ES-I3 (cell line): ENCODE data around the gene RALGAPA2.

Source experiments
- H3K36me3 ChIP-seq: 2 replicates; pipeline ENCODE4 v1.6.1; 2013; ENCODE audit warnings: mild to moderate bottlenecking, low read length, control low read depth, moderate library complexity; ENCODE audit not compliant: insufficient read depth
- H3K4me1 ChIP-seq: 2 replicates; pipeline ENCODE4 v1.6.1; 2013; ENCODE audit warnings: mild to moderate bottlenecking, control low read depth, low read length; ENCODE audit not compliant: insufficient read depth
- H3K9ac ChIP-seq: 2 replicates; pipeline ENCODE4 v1.6.1; 2013; ENCODE audit warnings: low read depth, mild to moderate bottlenecking, low read length, moderate library complexity
- H3K9me3 ChIP-seq: 2 replicates; pipeline ENCODE4 v1.6.1; 2013; ENCODE audit warnings: mild to moderate bottlenecking, low read length, moderate library complexity; ENCODE audit not compliant: control insufficient read depth, insufficient read depth

Gene RALGAPA2

DNA sequence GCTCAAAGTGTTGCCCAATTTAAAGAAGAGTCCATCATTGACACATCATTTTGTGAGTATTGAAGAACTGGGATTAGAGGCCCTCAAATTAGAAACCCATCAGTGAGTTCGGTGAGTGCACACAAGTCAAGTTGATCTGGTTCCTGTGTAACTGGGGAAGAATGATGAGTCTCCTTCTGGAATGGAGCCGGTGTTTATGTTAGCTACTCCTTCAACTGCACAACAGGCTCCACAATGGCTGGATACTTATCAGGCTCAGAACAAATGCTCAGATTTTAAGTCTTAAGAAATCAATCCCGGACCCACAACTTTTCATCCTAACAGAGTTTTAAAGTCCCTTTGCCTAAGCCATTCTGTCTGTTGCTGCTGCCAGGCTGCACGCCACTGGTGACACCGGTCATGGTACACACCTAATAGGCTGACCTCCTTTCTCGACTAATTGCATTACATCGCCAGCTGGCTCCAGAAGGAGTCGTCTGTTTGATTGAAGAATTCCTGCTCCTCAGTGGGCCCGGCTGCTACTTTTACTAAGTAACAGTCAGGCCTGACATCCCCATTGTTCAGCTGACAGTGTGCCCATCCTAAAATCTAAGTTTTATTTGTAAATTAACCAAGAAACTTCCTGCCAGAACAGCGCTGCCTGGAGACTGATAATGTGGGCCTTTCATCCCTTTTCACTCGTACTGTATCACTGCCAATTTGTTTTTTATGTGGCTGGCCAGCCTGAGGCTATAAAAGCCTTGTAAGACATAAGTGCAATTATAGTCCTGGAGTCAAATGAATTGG is 214.2 kb downstream of the RALGAPA2 start:
- H3K9ac ChIP-seq: no peak overlapping the region
- no peaks in the 10 kb centered on the region for H3K36me3 ChIP-seq

DNA sequence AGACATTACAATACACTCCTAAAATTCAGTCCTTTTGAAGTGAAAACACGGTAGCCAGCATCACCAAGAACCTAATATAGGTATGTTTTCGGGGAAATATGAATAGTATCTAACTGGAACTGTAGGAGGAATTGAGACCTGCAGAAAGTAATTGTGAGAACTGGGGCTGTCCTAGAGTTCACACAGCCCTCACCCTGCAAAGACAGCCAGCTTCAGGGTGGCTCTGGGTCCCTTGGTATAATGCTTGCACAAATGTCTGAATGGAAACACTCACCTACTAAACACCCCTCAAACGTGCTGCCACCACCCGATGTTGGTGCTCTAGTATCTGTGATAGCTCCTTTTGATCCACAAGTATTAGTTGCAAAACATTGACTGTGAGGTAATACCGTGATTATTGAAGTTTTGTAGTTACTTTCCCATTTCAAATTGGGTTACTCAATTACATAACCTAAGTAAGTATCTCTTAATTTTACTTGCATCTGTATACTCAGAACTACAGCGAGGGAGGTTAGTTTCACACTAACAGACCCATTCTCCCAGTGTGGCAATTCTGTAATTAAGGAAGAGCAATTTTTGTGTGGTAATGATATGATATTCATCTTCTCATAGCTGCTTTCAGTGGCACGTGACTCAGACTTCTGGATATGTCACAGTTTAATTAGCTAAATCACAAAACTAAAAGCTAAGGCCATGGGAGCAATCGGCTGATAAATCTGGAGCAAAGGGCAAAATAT is 215.0 kb downstream of the RALGAPA2 start:
- Histone ChIP-seq H3K36me3 (no peaks in the 10 kb centered on the region), H3K9me3 (no peaks in the 10 kb centered on the region), H3K9ac (no peak overlapping the region), H3K4me1 (peaks cover 8% of the 10 kb centered on the region)

More for the DNA sequence above, 214.2 kb downstream of the RALGAPA2 start:
- no peaks in the 10 kb centered on the region for H3K9me3 ChIP-seq
- no peaks in the 10 kb centered on the region; the same call in 1 of the 2 replicates for H3K4me1 ChIP-seq

DNA sequence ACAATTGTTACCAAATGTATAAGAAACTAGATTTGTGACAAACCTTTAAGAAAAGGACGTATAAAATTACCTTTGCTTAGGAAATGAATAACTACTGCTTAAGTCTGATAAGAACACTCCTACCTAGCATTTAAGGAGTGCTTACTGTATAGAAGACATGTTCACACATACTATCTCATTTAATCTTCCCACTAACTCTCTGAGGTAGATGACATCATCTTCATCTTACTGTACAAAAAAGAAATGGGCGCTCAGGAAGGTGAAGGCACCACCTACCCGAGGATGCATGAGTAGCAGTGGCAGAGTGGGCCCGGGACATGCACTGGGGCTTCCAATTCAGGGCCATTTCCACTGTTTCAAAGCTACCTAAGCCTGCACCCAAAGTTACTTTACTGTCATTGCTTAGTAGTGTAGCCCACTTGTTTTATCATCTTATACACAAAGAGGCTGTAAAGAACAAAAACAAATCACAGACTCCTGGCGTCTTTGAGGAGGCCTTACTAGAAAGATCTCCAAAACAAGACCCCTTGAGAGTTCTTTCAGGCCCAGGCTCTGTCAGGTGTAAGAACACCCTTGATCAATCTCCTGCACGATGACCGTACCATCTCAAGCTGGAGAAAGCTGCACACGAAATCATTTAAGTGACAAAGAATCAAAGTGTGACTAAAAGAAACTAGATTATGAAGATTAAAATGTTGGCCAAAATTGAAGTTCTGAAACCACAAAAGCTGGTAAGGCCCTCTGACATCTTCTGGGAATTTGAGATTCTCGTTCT is 216.5 kb downstream of the RALGAPA2 start:
- no peaks in the 10 kb centered on the region for H3K9me3 ChIP-seq
- H3K9ac ChIP-seq: no peak overlapping the region
- peaks cover 18% of the 10 kb centered on the region for H3K4me1 ChIP-seq

DNA sequence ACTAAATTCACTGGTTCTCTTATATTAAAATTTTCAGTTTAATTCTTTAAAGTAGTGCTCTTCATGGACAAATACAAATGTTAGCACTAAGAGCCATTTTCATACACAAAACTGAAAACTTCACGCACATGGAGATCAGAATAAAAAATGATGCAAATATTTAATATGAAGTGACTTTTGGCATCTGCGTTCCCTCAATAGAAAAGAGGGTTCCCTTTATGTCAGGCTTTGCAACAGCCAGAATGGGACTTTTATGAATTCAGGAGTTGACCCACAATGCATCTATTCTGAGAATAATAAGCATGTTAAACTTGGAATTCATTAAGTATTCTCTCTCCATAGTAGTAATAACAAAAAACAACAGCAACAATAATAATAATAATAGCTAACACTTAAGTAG is 218.7 kb downstream of the RALGAPA2 start:
- H3K36me3 ChIP-seq: no peaks in the 10 kb centered on the region
- no peak overlapping the region for H3K9ac ChIP-seq
- H3K4me1 ChIP-seq: peaks cover 19% of the 10 kb centered on the region
- H3K9me3 ChIP-seq: no peaks in the 10 kb centered on the region

More for the DNA sequence above, 216.5 kb downstream of the RALGAPA2 start:
- H3K36me3 ChIP-seq: no peaks in the 10 kb centered on the region

DNA sequence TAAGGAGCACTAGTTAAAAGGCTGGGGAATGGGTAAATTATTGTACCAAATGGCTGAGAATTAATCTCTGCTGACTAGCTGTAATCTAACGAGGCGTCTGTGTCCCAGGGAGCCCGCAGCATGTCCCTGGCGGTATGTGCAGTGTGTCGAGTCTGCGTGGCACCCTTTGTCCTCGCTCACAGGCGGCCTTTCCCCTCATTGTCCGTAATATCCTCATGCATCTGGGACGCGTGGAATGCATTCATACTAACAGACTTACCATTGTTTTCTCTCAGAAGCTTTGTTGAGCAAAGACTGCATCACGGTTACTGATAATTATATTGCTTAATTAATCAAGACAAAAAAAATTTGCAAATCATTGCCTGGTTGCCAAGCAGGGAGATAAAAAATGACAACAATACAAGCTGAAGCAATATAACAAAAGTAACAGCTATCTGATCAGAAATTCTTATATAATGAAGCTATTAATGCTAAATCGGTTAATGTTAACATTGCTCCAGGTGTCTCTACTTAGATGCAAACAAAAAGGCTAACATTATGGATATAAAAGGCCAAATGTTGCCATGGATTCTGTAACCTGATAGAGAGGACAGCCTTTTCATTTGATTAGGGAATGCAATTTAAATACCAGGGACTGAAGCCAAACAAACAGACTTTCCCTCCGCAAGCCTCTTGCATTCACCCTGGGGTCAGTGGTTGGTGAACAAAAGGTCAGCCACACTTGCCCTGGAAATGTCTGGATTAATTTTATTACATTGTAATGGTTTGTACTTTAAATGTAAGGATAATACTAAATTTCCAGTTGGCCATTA is 219.7 kb downstream of the RALGAPA2 start:
- Histone ChIP-seq H3K4me1 (peaks cover 19% of the 10 kb centered on the region), H3K36me3 (no peaks in the 10 kb centered on the region), H3K9me3 (no peaks in the 10 kb centered on the region), H3K9ac (no peak overlapping the region)

DNA sequence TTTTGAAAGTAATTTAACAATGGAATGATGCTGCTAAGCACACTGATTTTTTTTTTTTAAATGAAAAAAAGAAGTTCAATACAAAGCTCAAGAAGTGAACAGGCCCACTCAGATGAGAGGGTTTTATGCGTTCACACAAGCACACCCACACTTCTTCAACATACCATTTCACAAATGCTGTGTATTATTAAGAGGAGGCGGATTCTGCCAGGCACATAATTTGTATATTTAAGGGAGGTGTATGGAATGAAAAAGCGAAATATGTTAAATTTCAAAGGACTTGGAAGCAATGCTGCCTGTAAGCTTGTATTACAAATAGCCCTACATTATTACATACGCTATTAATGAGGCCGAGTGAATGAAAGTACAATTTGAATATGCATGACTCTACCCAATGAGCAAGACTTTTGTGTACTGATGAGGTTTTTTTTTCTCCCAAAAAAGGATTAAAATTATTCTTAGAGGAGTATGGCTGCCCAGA is 220.6 kb downstream of the RALGAPA2 start:
- peaks cover 19% of the 10 kb centered on the region for H3K4me1 ChIP-seq
- H3K9me3 ChIP-seq: no peaks in the 10 kb centered on the region
- H3K36me3 ChIP-seq: no peaks in the 10 kb centered on the region
- no peak overlapping the region for H3K9ac ChIP-seq

DNA sequence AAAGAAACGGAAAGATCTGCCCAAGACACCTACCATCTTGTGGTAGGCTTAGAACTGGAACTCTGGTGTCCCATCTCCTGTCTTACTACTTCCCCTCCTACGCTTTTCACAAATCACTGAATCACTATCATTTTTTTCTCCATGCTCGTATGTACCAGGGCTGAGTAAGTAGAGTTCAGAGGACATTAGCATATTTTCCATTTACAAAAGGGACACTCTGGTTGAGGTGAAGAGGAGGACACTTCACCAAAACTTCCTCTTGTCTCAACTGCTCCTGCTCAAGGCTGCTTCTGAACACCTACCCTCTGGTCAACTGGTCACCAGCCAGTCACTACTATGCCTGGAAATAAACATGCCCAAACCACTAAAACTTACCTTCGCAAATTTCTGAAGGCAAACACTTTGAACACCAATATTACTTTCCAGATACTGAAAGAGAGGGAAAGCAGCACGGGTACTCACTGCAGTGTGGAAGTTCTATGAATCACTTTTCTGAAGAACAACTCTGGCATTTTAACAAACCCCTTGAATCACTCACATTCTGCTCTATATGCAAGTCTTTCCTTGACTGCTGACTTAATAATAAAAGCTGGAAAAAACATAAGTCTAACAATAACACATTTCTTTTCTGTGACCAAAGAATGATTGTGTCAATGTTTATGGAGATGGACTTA is 221.2 kb downstream of the RALGAPA2 start:
- no peaks in the 10 kb centered on the region for H3K9me3 ChIP-seq
- H3K9ac ChIP-seq: no peak overlapping the region
- H3K36me3 ChIP-seq: no peaks in the 10 kb centered on the region
- peaks cover 19% of the 10 kb centered on the region for H3K4me1 ChIP-seq

DNA sequence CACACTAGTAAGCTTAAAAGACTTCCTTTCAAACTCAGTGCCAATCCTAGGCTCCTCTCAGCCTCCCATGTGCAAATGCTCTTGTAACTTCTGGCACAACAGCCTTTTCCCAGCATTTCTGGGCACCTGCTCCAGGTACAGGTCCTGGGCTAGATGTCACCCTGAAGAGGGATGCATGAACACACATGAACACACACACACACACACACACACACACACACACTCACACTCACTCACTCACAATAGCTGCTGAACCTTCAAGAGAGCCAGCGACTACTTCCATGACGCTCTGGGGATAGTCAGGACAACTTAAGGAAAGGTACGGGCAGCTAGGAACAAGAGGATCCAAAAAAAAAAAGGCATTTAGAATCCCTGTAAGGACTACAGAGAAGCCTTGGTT is 221.8 kb downstream of the RALGAPA2 start:
- no peaks in the 10 kb centered on the region for H3K36me3 ChIP-seq
- no peak overlapping the region for H3K9ac ChIP-seq
- H3K4me1 ChIP-seq: peaks cover 19% of the 10 kb centered on the region

DNA sequence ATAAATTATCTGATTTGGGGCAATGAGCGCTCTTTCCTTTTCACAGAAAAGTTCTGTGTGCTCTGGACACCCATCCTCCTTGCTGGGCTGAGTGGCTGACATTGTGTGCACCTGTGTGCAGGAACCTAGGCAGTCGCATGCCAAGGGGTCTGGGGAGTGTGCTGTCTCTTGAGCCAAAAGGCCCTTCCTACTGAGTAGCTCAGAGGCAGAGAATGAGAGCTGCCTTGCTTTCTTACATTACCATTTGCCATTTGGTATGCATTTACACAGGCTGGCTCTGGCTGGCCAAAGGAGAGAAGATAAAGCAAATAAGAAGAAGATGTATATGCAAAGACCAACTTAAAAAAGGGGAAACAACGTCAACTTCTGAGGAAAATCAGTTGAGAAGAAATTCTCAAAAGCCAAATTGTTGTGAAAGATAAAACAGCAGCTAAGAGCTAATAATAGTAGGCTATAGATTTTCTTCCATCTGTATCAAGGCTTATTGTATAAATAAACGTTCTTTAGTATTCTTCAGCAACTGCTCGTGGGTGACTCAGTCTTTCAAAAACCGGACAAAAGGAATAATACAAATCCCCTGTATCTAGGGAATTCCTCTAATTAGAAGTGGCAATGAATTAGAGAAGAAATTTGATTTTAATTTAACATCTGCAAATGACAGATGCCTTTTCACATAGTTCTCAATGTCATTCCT is 222.6 kb downstream of the RALGAPA2 start:
- H3K4me1 ChIP-seq: peaks cover 19% of the 10 kb centered on the region
- H3K9me3 ChIP-seq: no peaks in the 10 kb centered on the region
- H3K36me3 ChIP-seq: no peaks in the 10 kb centered on the region
- no peak overlapping the region for H3K9ac ChIP-seq

More for the DNA sequence above, 221.8 kb downstream of the RALGAPA2 start:
- no peaks in the 10 kb centered on the region for H3K9me3 ChIP-seq

DNA sequence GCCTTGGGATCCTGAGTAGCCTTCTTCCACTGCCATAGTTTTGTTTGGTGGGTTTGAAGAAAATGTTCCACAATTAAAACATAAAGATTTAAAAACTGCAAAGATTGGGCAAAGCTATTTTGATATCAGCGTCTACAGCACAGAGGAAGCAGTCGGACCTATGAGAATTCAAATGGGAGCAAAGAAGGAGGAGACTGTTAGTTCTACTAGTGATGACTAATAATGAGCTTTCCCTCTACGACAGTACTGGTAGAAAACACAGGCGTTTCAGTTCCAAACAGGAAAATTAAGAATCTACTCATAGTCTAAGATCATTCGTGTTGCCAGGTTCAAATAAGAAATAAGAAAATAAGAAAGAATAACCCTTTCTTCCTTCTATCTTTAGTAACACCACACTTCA is 223.4 kb downstream of the RALGAPA2 start:
- H3K36me3 ChIP-seq: no peaks in the 10 kb centered on the region
- no peaks in the 10 kb centered on the region for H3K9me3 ChIP-seq
- H3K9ac ChIP-seq: no peak overlapping the region
- H3K4me1 ChIP-seq: peaks cover 19% of the 10 kb centered on the region

DNA sequence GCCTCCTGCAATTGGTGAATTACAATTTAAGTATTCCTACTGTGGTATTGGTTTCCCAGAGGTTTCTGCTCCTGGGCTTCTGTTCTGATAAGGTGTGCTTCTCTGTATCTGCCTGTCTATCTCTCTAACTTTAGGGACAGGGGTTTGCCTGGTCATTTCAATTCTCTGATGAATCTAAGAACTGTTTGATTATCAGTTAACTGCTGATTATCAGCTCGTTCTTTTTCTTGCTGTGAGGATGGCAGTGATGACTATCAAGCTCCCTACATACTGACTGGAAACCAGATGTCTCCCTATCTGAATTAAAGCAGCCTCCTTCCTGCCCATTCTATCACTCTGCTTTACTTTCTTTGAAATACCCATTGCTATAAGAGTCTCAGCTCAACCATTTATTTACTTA is 224.1 kb downstream of the RALGAPA2 start:
- H3K9ac ChIP-seq: no peak overlapping the region
- H3K36me3 ChIP-seq: no peaks in the 10 kb centered on the region
- no peaks in the 10 kb centered on the region for H3K9me3 ChIP-seq
- H3K4me1 ChIP-seq: peaks cover 19% of the 10 kb centered on the region

DNA sequence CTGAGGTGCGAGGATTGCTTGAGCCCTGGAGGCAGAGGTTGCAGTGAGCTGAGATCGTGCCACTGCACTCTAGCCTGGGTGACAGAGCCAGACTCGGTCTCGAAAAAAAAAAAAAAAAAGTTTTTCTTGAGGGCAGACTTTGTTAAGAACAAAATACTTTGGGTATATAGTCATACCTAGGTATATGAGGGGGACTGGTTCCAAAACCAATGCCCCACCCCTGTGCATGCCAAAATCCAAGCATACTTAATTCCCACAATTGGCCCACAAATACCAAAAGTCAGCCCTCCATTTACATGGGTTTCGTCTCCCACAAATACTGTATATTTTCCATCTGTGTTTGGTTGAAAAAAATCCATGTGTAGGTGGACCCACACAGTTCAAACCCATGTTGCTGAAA is 224.6 kb downstream of the RALGAPA2 start:
- no peak overlapping the region for H3K9ac ChIP-seq
- peaks cover 15% of the 10 kb centered on the region for H3K4me1 ChIP-seq

DNA sequence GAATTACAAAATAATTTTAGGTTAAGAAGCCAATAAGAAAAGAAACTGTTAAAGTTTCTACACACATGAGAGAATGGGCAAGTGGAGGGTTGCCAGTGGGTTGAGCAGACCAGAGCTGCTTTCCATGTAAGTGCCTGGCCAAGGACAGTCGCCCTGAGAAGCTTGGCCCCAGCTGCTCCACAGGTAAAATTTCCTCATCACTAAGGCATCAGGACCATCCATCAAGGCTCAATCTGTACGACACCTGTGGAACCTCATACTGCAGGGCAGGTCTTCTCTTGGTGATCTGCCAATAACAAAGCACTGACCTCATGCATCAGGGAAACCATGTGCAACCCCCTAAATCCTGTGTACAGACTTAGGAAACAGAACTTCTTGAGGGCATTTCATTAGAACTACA is 229.1 kb downstream of the RALGAPA2 start:
- Histone ChIP-seq H3K9ac (no peak overlapping the region), H3K9me3 (no peaks in the 10 kb centered on the region), H3K4me1 (no peaks in the 10 kb centered on the region), H3K36me3 (no peaks in the 10 kb centered on the region; the same call in 1 of the 2 replicates)

More for the DNA sequence above, 224.6 kb downstream of the RALGAPA2 start:
- H3K9me3 ChIP-seq: no peaks in the 10 kb centered on the region
- H3K36me3 ChIP-seq: no peaks in the 10 kb centered on the region
